WTC11 (cell line): ENCODE measurements around the gene DBH. TPM values are rescaled to one million over a fixed set of nuclear protein-coding genes. Genes with fewer than 3 reads are reported as not detected.
A peak's percentile ranks its signal among the peaks of the same experiment; 100 is the strongest.

Experiments used
- ATAC-seq: fragments of 200-7000 bp; cut with Tn5 transposase; 2 replicates; pipeline ENCODE4 v1.10.0; 2021; ENCODE audit warnings: mild to moderate bottlenecking, moderate library complexity
- CTCF ChIA-PET: fragments of 300-600 bp; sonication (Branson Sonifier 250); formaldehyde crosslinking; loops from one replicate; lab custom pipeline; 2021; ENCODE audit warnings: antibody characterized with exemption; lab: Charles Lee
- POLR2A ChIA-PET: fragments of 350-600 bp; sonication (Branson Sonifier 250); formaldehyde crosslinking; loops from one replicate; lab custom pipeline; 2021; ENCODE audit warnings: antibody characterized with exemption; lab: Charles Lee
- DNase-seq: peaks from one replicate; pipeline ENCODE4 v3.0.0; 2021; ENCODE audit warnings: low spot score
- H3K27ac Mint-ChIP-seq: 2 replicates; pipeline ENCODE4 v1.8.0; 2021; ENCODE audit warnings: mixed read lengths
- H3K27me3 Mint-ChIP-seq: 2 replicates; pipeline ENCODE4 v1.8.0; 2021; ENCODE audit warnings: low read depth, mild to moderate bottlenecking, moderate library complexity, mixed read lengths
- H3K36me3 Mint-ChIP-seq: 2 replicates; pipeline ENCODE4 v1.8.0; 2021; ENCODE audit warnings: mixed read lengths
- H3K4me1 Mint-ChIP-seq: 2 replicates; pipeline ENCODE4 v1.8.0; 2022; ENCODE audit warnings: mixed read lengths
- H3K4me3 Mint-ChIP-seq: 2 replicates; pipeline ENCODE4 v1.8.0; 2021; ENCODE audit warnings: mild to moderate bottlenecking, moderate library complexity, mixed read lengths
- H3K9me3 Mint-ChIP-seq: 2 replicates; pipeline ENCODE4 v1.8.0; 2021; ENCODE audit warnings: mixed read lengths
- ATF3 ChIP-seq: sonication (generic); formaldehyde crosslinking; conservative IDR thresholded peaks from 2 replicates; pipeline ENCODE4 v1.8.1; 2022; ENCODE audit warnings: mild to moderate bottlenecking, missing genetic modification reagents
- CBFB ChIP-seq: sonication (generic); formaldehyde crosslinking; IDR thresholded peaks from 2 replicates; pipeline ENCODE4 v1.8.1; 2022; ENCODE audit warnings: mild to moderate bottlenecking, low read depth, missing genetic modification reagents
- CREB1 ChIP-seq: sonication (generic); formaldehyde crosslinking; IDR thresholded peaks from 2 replicates; pipeline ENCODE4 v1.8.0; 2023; ENCODE audit warnings: mild to moderate bottlenecking, missing genetic modification reagents
- ELF4 ChIP-seq: sonication (generic); formaldehyde crosslinking; IDR thresholded peaks from 2 replicates; pipeline ENCODE4 v1.8.1; 2022; ENCODE audit warnings: low read depth, mild to moderate bottlenecking, moderate library complexity, missing genetic modification reagents
- FOXK1 ChIP-seq: sonication (generic); formaldehyde crosslinking; IDR thresholded peaks from 2 replicates; pipeline ENCODE4 v1.8.0; 2022; ENCODE audit warnings: mild to moderate bottlenecking, moderate library complexity, missing genetic modification reagents
- FOXP1 ChIP-seq: sonication (generic); formaldehyde crosslinking; IDR thresholded peaks from 2 replicates; pipeline ENCODE4 v1.8.0; 2022; ENCODE audit warnings: missing genetic modification reagents, mild to moderate bottlenecking, moderate library complexity, borderline replicate concordance
- IRF2 ChIP-seq: sonication (generic); formaldehyde crosslinking; IDR thresholded peaks from 2 replicates; pipeline ENCODE4 v1.8.0; 2022; ENCODE audit warnings: low read depth, missing genetic modification reagents, borderline replicate concordance
- KAT7 ChIP-seq: sonication (generic); formaldehyde crosslinking; IDR thresholded peaks from 2 replicates; pipeline ENCODE4 v1.8.1; 2023; ENCODE audit warnings: missing genetic modification reagents, mild to moderate bottlenecking, borderline replicate concordance
- PRDM15 ChIP-seq: sonication (generic); formaldehyde crosslinking; IDR thresholded peaks from 2 replicates; pipeline ENCODE4 v1.8.0; 2022; ENCODE audit warnings: missing genetic modification reagents
- SMAD4 ChIP-seq: sonication (generic); formaldehyde crosslinking; IDR thresholded peaks from 2 replicates; pipeline ENCODE4 v1.8.0; 2022; ENCODE audit warnings: mild to moderate bottlenecking, missing genetic modification reagents
- TCF7 ChIP-seq: sonication (generic); formaldehyde crosslinking; IDR thresholded peaks from 2 replicates; pipeline ENCODE4 v1.8.0; 2022; ENCODE audit warnings: mild to moderate bottlenecking, low read depth, missing genetic modification reagents, moderate library complexity
- ZBTB21 ChIP-seq: sonication (generic); formaldehyde crosslinking; IDR thresholded peaks from 2 replicates; pipeline ENCODE4 v1.8.1; 2023; ENCODE audit warnings: mild to moderate bottlenecking, missing genetic modification reagents, borderline replicate concordance
- ZNF138 ChIP-seq: sonication (generic); formaldehyde crosslinking; conservative IDR thresholded peaks from 2 replicates; pipeline ENCODE4 v1.8.1; 2022; ENCODE audit warnings: mild to moderate bottlenecking, moderate library complexity, missing genetic modification reagents
- ZNF263 ChIP-seq: sonication (generic); formaldehyde crosslinking; IDR thresholded peaks from 2 replicates; pipeline ENCODE4 v1.8.1; 2022; ENCODE audit warnings: low read depth, mild to moderate bottlenecking, moderate library complexity, missing genetic modification reagents
- ZNF281 ChIP-seq: sonication (generic); formaldehyde crosslinking; IDR thresholded peaks from 2 replicates; pipeline ENCODE4 v1.8.0; 2023; ENCODE audit warnings: mild to moderate bottlenecking, missing genetic modification reagents
- ZNF317 ChIP-seq: sonication (generic); formaldehyde crosslinking; IDR thresholded peaks from 2 replicates; pipeline ENCODE4 v1.8.1; 2023; ENCODE audit warnings: low read depth, mild to moderate bottlenecking, moderate library complexity, missing genetic modification reagents, borderline replicate concordance
- ZNF423 ChIP-seq: fragments of 250-450 bp; sonication (Bioruptor Pico); IDR thresholded peaks from 2 replicates; pipeline ENCODE4 v2.1.2; 2022; ENCODE audit warnings: mild to moderate bottlenecking, moderate library complexity
- ZNF512 ChIP-seq: sonication (generic); formaldehyde crosslinking; IDR thresholded peaks from 2 replicates; pipeline ENCODE4 v1.8.1; 2022; ENCODE audit warnings: missing genetic modification reagents, borderline replicate concordance
- total RNA-seq: library from RNA; stranded (reverse); gene quantifications from 3 replicates; pipeline ENCODE4 v1.2.3, GENCODE V29; 2021

The DBH gene
- total RNA-seq, 1 experiment from 2014 or later, result 0.24 TPM

- no peak for TF ChIP-seq CREB1 (CRISPR knock-in tag)
- TF ChIP-seq ZNF263 (CRISPR knock-in tag), result no peak
- no peak for TF ChIP-seq ZNF281
Measured at GRCh38 chr9:133657120-133657661, 21.0 kb downstream of the DBH start (continued).

- ChIA-PET POLR2A (interaction anchor here (1.1 kb wide), 1 partner anchor 9 kb away, joined by 4 read pairs; no protein-coding TSS in a partner anchor), CTCF (interaction anchor here (0.8 to 1.8 kb wide), 7 partner anchors 54 to 131 kb away, joined by 3 to 7 read pairs (median 4); no protein-coding TSS in a partner anchor)
- peak; percentile 42 for DNase-seq
- peak; percentile 53 for ATAC-seq
- Mint-ChIP-seq H3K4me1 (peaks cover 19% of the 10 kb centered on the region), H3K9me3 (no peaks in the 10 kb centered on the region), H3K36me3 (no peaks in the 10 kb centered on the region), H3K27me3 (peaks cover 19% of the 10 kb centered on the region)
- TF ChIP-seq FOXP1 (CRISPR knock-in tag) (peak; percentile 44; the same call in 1 of the 2 replicates), ZNF138 (CRISPR knock-in tag) (0 out of 2 replicates have a peak, but pooled peaks have one; percentile 66), ZNF423 (CRISPR knock-in tag) (peak; percentile 58), ZNF317 (no peak)
- TF ChIP-seq, all 79 proteins: peak for 3
- Mint-ChIP-seq H3K27ac (no peak overlapping the region), H3K4me3 (peak overlapping the region; percentile 58)
Measured at GRCh38 chr9:133658442-133659431, 22.6 kb downstream of the DBH start.

- Mint-ChIP-seq H3K4me1 (peaks cover 19% of the 10 kb centered on the region), H3K9me3 (no peaks in the 10 kb centered on the region), H3K4me3 (peak overlapping the region; percentile 58; the same call in 1 of the 2 replicates), H3K27ac (no peak overlapping the region), H3K27me3 (peaks cover 19% of the 10 kb centered on the region), H3K36me3 (no peaks in the 10 kb centered on the region)
- ChIA-PET POLR2A (interaction anchor here (1.1 kb wide), 1 partner anchor 10 kb away, joined by 4 read pairs; no protein-coding TSS in a partner anchor), CTCF (interaction anchor here (0.8 to 1.8 kb wide), 7 partner anchors 54 to 132 kb away, joined by 3 to 7 read pairs (median 4); no protein-coding TSS in a partner anchor)
- ATAC-seq (no peak), DNase-seq (no peak)
- TF ChIP-seq FOXK1 (CRISPR knock-in tag) (no peak), IRF2 (CRISPR knock-in tag) (no peak), ATF3 (CRISPR knock-in tag) (no peak), KAT7 (CRISPR knock-in tag) (no peak), SMAD4 (no peak)
Measured at GRCh38 chr9:133659516-133659915, 23.4 kb downstream of the DBH start.

- Mint-ChIP-seq H3K9me3 (no peaks in the 10 kb centered on the region), H3K27ac (no peak overlapping the region), H3K36me3 (no peaks in the 10 kb centered on the region), H3K4me1 (peaks cover 12% of the 10 kb centered on the region), H3K4me3 (no peak overlapping the region), H3K27me3 (peaks cover 19% of the 10 kb centered on the region)
- POLR2A ChIA-PET, result no interaction called here
- DNase-seq, result no peak
- CTCF ChIA-PET, result interaction anchor here (1.2 kb wide), 1 partner anchor 81 kb away, joined by 3 read pairs; no protein-coding TSS in a partner anchor
- no peak for ATAC-seq
- no peak for TF ChIP-seq TCF7 (CRISPR knock-in tag)
- TF ChIP-seq ZNF512 (CRISPR knock-in tag), result no peak
- TF ChIP-seq ZBTB21 (CRISPR knock-in tag), result no peak
- TF ChIP-seq ELF4 (CRISPR knock-in tag), result no peak
- TF ChIP-seq CBFB (CRISPR knock-in tag), result no peak
- TF ChIP-seq PRDM15 (CRISPR knock-in tag), result no peak
Measured at GRCh38 chr9:133661846-133662540, 25.8 kb downstream of the DBH start.
